ENCODE data around the gene TMED8. TPM values are rescaled to one million over a fixed set of nuclear protein-coding genes. Genes with fewer than 3 reads are reported as not detected.

The TMED8 gene
- total RNA-seq, 1 donor = 13.0 TPM

GRCh38 chr14:77407158-77407557 is 30.3 kb upstream of the TMED8 start:
- no peak for DNase-seq (ENCODE audit: insufficient read length, low spot score, missing footprints)
- no peak overlapping the region for H3K4me2 ChIP-seq (ENCODE audit: insufficient read depth, low read length)
- TF ChIP-seq CTCF (IDR thresholded peaks at IDR 0.05; ENCODE audit: extremely low read depth, low read depth, low read length) = no peak

GRCh38 chr14:77406718-77407117 is 29.8 kb upstream of the TMED8 start:
- no peak for TF ChIP-seq CTCF (IDR thresholded peaks at IDR 0.05; ENCODE audit: extremely low read depth, low read depth, low read length)
- no peaks in the 10 kb centered on the region for H3K9me3 ChIP-seq (ENCODE audit: low read depth, low read length)
- no peaks in the 10 kb centered on the region for H3K27me3 ChIP-seq (ENCODE audit: insufficient read depth, low read length)
- H2AFZ ChIP-seq (ENCODE audit: low read length) = no peak overlapping the region
- no peaks in the 10 kb centered on the region for H3K79me2 ChIP-seq (ENCODE audit: insufficient read depth, low read length)
- no peak overlapping the region for H3K4me2 ChIP-seq (ENCODE audit: insufficient read depth, low read length)
- no peak overlapping the region for H3K4me3 ChIP-seq (ENCODE audit: insufficient read depth, low read length)
- H4K20me1 ChIP-seq (ENCODE audit: insufficient read depth, low read length) = no peaks in the 10 kb centered on the region
- H3K4me1 ChIP-seq (ENCODE audit: insufficient read depth, low read length) = no peaks in the 10 kb centered on the region
- H3K36me3 ChIP-seq (ENCODE audit: insufficient read depth, low read length) = no peaks in the 10 kb centered on the region
- H3K27ac ChIP-seq (ENCODE audit: low read depth, low read length) = no peak overlapping the region
- no peak for DNase-seq (ENCODE audit: insufficient read length, low spot score, missing footprints)

More at GRCh38 chr14:77407158-77407557, 30.3 kb upstream of the TMED8 start:
- Histone ChIP-seq H4K20me1 (ENCODE audit: insufficient read depth, low read length) (no peaks in the 10 kb centered on the region), H3K36me3 (ENCODE audit: insufficient read depth, low read length) (no peaks in the 10 kb centered on the region), H3K4me1 (ENCODE audit: insufficient read depth, low read length) (no peaks in the 10 kb centered on the region), H3K9me3 (ENCODE audit: low read depth, low read length) (no peaks in the 10 kb centered on the region), H3K79me2 (ENCODE audit: insufficient read depth, low read length) (no peaks in the 10 kb centered on the region), H3K27me3 (ENCODE audit: insufficient read depth, low read length) (no peaks in the 10 kb centered on the region), H2AFZ (ENCODE audit: low read length) (no peak overlapping the region), H3K4me3 (ENCODE audit: insufficient read depth, low read length) (no peak overlapping the region), H3K27ac (ENCODE audit: low read depth, low read length) (no peak overlapping the region)

- Histone ChIP-seq H3K4me2 (ENCODE audit: insufficient read depth, low read length) (no peak overlapping the region), H3K36me3 (ENCODE audit: insufficient read depth, low read length) (no peaks in the 10 kb centered on the region), H3K4me1 (ENCODE audit: insufficient read depth, low read length) (no peaks in the 10 kb centered on the region), H3K4me3 (ENCODE audit: insufficient read depth, low read length) (no peak overlapping the region), H3K27ac (ENCODE audit: low read depth, low read length) (no peak overlapping the region), H4K20me1 (ENCODE audit: insufficient read depth, low read length) (no peaks in the 10 kb centered on the region), H3K27me3 (ENCODE audit: insufficient read depth, low read length) (no peaks in the 10 kb centered on the region), H2AFZ (ENCODE audit: low read length) (no peak overlapping the region), H3K9me3 (ENCODE audit: low read depth, low read length) (no peaks in the 10 kb centered on the region), H3K79me2 (ENCODE audit: insufficient read depth, low read length) (no peaks in the 10 kb centered on the region)
- TF ChIP-seq CTCF (IDR thresholded peaks at IDR 0.05; ENCODE audit: extremely low read depth, low read depth, low read length) = no peak
- no peak for DNase-seq (ENCODE audit: insufficient read length, low spot score, missing footprints)
Observed at GRCh38 chr14:77406086-77406485, 29.2 kb upstream of the TMED8 start.

GRCh38 chr14:77403768-77404167 is 26.9 kb upstream of the TMED8 start:
- DNase-seq (ENCODE audit: insufficient read length, low spot score, missing footprints) = no peak
- H3K4me3 ChIP-seq (ENCODE audit: insufficient read depth, low read length) = no peak overlapping the region
- H4K20me1 ChIP-seq (ENCODE audit: insufficient read depth, low read length) = no peaks in the 10 kb centered on the region
- H3K36me3 ChIP-seq (ENCODE audit: insufficient read depth, low read length) = no peaks in the 10 kb centered on the region
- H3K4me1 ChIP-seq (ENCODE audit: insufficient read depth, low read length) = no peaks in the 10 kb centered on the region
- no peaks in the 10 kb centered on the region for H3K9me3 ChIP-seq (ENCODE audit: low read depth, low read length)
- H3K27me3 ChIP-seq (ENCODE audit: insufficient read depth, low read length) = no peaks in the 10 kb centered on the region
- H3K4me2 ChIP-seq (ENCODE audit: insufficient read depth, low read length) = no peak overlapping the region
- H3K79me2 ChIP-seq (ENCODE audit: insufficient read depth, low read length) = no peaks in the 10 kb centered on the region
- no peak overlapping the region for H3K27ac ChIP-seq (ENCODE audit: low read depth, low read length)
- H2AFZ ChIP-seq (ENCODE audit: low read length) = no peak overlapping the region
- no peak for TF ChIP-seq CTCF (IDR thresholded peaks at IDR 0.05; ENCODE audit: extremely low read depth, low read depth, low read length)
